ENCODE data around the gene ZFAND4.

- TF ChIP-seq SUZ12 (IDR thresholded peaks at IDR 0.05; ENCODE audit: extremely low read depth, insufficient read depth, insufficient read length) (no peak), ZNF274 (IDR thresholded peaks at IDR 0.05; ENCODE audit: low read depth, low read length) (no peak), YY1 (IDR thresholded peaks at IDR 0.05; ENCODE audit: insufficient read depth, insufficient read length) (no peak)
Measured at GRCh38 chr10:45655219-45655618, 17.4 kb downstream of the ZFAND4 start.

Data from NT2/D1 (cell line).